Omental fat pad (tissue), 4 donors: ENCODE results near the gene MYL12A. TPM values are rescaled to one million over a fixed set of nuclear protein-coding genes. Genes with fewer than 3 reads are reported as not detected.

ENCODE experiments used
- ATAC-seq: fragments of 150-250 bp; one replicate; pipeline ENCODE4 v1.9.1; 2016; ENCODE audit warnings: mild to moderate bottlenecking, moderate library complexity; ENCODE audit not compliant: low FRiP score
- DNase-seq: peaks from one replicate; pipeline ENCODE4 v3.0.0-alpha.2; 2019; ENCODE audit warnings: low spot score
- CTCF ChIP-seq, 3 donors: fragments of 450-650 bp; IDR thresholded peaks; one replicate each; pipeline ENCODE4 v1.5.1; 2016 to 2017; ENCODE audit warnings: antibody characterized with exemption in 3 of 3, mild to moderate bottlenecking in 3 of 3, moderate library complexity in 2 of 3
- total RNA-seq, 4 donors: library from RNA; depleted of rRNA; stranded (reverse); fragments of >200 nt; gene quantifications; one replicate each; pipeline ENCODE4 v1.1.0, GENCODE V29; 2016

MYL12A gene
- total RNA-seq, 4 donors from 2014 or later = 393 to 814 (median 535) TPM

GRCh38 chr18:3283253-3283863 lies 35.8 kb downstream of the MYL12A start:
- TF ChIP-seq CTCF (IDR thresholded peaks at IDR 0.05) = no peak
- DNase-seq (no peak), ATAC-seq (no peak)

GRCh38 chr18:3283908-3284307 lies 36.3 kb downstream of the MYL12A start:
- DNase-seq (no peak), ATAC-seq (no peak)
- no peak for TF ChIP-seq CTCF (IDR thresholded peaks at IDR 0.05)

DNA sequence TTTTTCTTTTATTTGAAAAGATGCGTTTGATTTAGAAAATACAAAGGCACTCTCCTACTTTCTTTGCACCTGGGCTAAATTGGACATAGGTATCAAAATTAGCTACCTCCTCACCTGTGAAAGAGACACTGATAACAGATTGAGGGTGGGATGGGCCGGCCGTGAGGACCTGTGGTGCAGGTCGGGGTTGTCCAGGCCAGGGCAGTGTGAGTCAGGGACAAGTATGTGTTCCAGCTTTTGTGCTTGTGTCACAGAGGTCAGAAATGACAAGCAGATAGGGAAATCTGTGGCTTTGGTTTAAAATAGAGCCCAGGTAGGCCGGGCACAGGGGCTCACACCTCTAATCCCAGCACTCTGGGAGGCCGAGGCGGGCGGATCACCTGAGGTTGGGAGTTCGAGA lies 36.9 kb downstream of the MYL12A start:
- TF ChIP-seq CTCF (IDR thresholded peaks at IDR 0.05) = no peak
- DNase-seq (no peak), ATAC-seq (no peak)

GRCh38 chr18:3286159-3286558 lies 38.6 kb downstream of the MYL12A start:
- ATAC-seq = no peak
- no peak for DNase-seq
- no peak for TF ChIP-seq CTCF (IDR thresholded peaks at IDR 0.05)

DNA sequence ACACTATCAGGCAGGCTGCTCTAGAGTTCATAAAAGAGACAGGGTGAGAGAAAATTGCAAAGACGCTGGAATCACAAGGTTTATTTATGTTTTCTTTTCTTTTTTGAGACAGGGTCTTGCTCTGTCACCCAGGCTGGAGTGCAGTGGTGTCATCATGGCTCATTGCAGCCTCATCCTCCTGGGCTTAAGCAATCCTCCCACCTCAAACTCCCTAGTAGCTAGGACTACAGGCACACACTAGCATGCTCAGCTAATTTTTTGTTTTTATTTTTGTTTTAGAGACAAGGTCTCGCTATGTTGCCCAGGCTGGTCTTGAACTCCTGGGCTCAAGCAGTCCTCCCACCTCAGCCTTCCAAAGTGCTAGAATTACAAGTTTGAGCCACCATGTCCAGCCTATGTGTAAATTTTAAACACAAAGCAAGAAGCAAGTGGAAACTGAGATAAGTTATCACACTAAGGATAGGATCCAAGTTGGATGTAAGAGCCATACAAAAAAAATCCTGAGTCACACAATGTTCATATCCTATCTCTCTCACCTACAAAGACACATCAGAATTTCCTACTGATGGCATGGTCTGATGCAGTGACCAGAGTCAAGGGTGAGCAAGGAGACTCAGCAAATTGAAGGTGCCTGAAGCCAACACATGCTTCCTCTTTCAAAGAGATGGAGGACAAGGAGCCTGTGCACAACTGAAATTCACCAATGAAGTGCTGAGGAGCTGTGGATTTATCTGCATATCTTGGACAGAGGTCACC lies 45.8 kb downstream of the MYL12A start:
- no peak for DNase-seq
- no peak for ATAC-seq
- TF ChIP-seq CTCF (IDR thresholded peaks at IDR 0.05) = no peak

- TF ChIP-seq CTCF (IDR thresholded peaks at IDR 0.05) = no peak
- DNase-seq (no peak), ATAC-seq (no peak)
These were observed 47.0 kb downstream of the MYL12A start for GRCh38 chr18:3294435-3295080.
